Stimulated activated CD4-positive, alpha-beta T cell treated with anti-CD3 and anti-CD28 coated beads, TNF-alpha, amount 100 ng/mL, for 24 hours (primary cell): ENCODE results near the gene CPLX1.

Experiments
- DNase-seq, 3 experiments: peaks; one replicate each; pipeline ENCODE4 v3.0.0-alpha.2; 2020; ENCODE audit warnings: low read depth in 3 of 3

The CPLX1 gene

DNA sequence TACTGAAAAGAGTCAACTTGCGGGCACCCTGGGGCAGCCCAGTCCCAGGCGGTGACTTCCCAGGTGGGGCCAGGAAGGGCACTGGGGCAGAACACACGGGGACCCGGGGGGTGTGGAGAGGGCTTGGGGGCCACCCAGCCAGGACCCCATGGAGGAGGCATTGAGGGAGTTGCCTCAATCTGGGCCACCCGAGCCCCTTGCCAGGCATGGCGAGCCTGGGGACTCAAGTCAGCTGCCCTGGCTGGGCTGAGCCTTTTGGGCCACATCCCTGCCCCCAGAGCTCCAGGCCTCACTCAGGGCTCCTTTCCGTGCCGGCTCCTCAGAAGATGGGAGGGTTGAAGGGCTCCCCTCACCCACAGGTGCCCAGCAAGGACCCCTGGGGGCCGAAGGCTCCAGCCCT is 6.6 kb upstream of the CPLX1 start:
- DNase-seq, result no peak

- no peak for DNase-seq
These were observed 6.2 kb upstream of the CPLX1 start for GRCh38 chr4:832108-832507.

DNA sequence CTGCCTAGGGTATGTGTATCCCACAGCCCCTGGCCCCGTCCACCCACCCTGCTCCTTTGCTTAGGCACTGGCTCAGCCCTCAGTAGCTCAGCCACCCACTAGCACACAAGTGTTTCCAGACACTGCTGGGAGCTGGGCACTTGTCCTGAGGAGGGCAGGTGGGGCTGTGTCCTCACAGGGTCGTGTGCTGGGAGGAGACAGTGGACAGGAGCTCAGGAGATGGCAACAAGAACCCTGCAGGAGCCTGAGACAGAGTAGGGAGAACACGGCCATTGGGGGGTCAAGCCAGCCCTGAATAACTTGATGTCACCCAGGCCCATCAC is 5.5 kb upstream of the CPLX1 start:
- DNase-seq, result no peak

DNA sequence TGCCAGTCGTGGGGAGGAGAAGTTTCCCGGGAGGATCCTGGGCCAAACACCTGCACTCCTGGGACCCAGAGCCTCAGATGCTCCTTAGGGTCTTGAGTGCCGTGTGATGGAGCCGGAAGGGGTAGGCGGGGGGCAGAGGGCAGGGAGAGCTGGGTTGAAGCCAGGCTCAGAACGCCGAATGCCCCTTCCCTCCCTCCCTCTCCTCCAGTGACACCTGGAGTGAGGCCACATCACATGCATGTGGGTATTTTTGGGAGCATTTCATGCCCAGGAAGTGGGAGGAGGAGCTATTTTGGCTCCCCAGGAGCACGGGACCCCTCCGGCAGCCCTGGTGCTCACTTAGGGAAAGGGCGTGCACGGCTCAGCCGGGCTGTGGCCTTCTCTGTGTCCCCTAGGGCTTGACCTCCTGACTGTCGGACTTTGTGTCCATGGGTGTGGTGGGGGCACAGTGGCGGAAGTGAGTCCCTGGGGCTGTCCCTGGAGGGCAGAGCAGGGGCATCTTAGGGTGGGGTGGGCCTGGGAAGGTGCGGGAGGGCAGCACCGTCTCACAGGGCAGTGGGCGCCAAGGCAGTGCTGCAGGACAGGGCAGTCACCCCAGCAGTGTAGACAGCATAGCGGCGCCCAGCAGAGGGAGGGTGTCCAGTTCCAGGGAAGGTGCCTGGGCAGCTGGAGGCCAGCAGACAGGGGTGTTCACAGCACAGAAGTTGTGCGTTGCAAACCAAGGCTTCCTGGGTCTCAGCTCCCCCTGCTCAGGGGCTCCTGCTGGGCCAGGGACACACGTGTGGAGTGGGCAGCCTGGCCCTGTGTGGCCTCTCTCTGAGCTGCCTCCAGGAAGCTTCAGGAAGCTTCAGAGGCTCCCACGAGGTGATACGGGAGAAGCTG is 4.9 kb upstream of the CPLX1 start:
- DNase-seq, result no peak

- DNase-seq, result no peak
These were observed 4.1 kb upstream of the CPLX1 start for GRCh38 chr4:829761-830600.

DNA sequence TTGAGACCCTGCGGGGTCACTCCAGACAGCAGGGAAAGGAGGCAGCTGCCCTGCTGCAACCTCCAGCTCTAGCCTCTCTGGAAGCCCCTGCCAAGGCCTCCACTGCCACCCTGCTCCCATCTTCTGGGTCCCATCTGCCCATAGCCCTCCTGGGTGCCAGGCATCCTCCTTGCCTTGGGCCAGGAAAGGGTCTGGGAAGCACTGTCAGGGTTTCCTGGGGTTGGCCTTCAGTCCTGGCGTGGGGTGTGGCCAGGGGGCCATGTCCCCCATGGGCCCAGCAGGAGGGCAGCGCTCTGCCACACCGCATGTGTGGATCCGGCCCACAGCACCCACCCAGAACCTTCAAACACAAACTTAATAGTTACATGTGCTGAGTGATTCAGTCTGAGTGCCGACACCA is 3.4 kb upstream of the CPLX1 start:
- no peak for DNase-seq

DNA sequence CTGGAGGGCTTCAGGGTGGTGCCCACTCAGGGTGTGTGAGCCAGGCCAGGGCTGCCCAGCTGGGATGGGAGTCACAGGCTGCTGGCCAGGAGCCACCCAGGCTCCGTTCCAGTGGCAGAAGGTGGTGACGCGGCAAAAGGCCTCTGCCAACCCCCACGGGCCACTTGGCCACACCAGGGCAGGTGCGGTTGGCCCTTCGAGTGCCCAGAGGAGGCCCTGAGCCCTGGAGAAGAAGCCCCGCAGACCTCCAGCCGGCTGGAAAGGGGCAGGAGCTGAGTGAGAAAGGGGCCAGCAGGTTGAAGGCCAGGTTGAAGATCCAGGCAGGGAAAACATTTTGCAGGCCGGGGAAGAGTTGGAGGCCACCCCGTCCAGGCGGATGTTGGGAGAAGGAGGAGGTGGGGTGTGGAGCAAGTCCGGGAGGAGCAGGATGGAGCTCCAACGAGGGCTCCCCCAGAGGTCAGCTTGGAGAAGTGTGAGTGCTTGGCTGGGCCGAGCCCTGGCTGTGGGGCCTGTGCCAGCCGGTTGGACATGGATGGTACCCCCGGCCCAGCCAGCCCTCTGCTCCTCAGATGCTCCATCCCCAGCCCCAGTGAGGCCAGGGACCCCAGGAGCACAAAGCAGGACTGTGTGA is 2.8 kb upstream of the CPLX1 start:
- no peak for DNase-seq

DNA sequence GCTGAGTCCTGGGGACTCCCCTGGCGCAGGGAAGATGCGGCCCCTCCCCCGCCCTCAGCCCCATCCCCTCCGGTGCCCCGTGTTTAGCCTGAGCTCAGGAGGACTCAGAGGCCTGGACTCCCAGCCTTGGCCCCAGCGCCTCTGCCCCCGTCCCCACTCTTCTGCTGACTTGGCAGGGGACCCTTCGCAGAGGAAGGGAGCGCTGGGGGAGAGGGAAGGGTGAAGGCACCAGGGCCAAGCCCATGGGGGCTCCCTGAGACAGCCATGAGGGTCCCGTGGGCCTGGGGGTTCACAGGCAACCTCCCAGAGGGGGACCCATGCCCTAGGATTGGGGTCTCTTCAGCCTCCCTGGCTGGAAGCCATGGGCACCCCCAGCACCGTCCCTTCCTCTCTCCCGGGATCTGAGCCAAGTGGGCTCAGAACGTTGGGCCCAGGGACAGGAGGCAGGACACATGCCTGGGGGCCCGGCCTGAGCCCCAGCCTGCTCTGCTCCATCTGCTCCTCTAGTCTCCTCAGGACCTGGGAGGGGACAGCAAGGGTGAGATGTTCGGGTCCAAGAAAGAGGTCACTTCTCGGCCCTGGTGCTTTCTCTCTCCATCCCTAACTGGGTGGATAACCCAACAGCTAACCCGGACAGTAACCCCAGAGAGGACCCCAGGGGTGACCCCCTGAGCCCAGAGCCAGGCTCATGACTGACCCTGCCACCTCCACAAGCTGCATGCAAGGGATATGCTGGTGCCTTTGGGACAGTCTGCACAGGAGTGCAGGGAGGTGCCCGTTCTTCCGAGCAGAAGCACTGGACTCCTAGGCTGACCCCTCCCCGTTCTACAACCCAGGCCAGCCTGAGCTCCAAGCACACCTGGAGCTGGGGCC is 1.5 kb upstream of the CPLX1 start:
- DNase-seq, result no peak

- DNase-seq, result no peak
These were observed 729 bp upstream of the CPLX1 start for GRCh38 chr4:826508-827208.

GRCh38 chr4:825063-825970 is 612 bp downstream of the CPLX1 start:
- no peak for DNase-seq

GRCh38 chr4:824461-825062 is 1.4 kb downstream of the CPLX1 start:
- no peak for DNase-seq

- DNase-seq, result no peak
These were observed 2.0 kb downstream of the CPLX1 start for GRCh38 chr4:823761-824460.

DNA sequence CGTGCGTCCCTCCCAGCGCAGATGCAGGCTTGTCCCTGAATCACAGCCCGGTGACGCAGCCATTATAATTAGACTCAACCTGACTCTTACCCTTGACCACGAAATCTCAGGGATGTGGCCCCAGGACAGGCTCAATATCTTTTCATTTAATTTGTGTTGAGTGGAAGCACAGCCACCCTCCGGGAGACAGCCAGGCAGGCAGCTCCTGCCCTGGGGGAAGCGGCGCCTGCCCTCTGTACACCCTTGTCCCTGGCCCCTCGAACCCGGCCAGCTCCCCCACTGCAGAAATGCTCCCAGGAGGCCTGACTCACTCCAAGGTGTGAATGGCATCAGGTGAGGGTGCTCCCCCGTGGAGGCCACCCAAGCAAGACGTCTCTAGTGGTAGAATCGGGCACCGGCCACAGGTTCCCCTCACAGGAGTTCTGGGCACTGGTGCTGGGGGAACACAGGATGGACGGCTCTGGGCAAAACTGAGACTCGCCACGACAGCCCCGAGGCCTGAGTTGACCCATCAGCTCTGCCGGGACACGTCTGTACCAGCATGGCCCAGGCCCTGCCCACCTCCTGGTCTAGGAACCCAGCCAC is 2.7 kb downstream of the CPLX1 start:
- no peak for DNase-seq

DNA sequence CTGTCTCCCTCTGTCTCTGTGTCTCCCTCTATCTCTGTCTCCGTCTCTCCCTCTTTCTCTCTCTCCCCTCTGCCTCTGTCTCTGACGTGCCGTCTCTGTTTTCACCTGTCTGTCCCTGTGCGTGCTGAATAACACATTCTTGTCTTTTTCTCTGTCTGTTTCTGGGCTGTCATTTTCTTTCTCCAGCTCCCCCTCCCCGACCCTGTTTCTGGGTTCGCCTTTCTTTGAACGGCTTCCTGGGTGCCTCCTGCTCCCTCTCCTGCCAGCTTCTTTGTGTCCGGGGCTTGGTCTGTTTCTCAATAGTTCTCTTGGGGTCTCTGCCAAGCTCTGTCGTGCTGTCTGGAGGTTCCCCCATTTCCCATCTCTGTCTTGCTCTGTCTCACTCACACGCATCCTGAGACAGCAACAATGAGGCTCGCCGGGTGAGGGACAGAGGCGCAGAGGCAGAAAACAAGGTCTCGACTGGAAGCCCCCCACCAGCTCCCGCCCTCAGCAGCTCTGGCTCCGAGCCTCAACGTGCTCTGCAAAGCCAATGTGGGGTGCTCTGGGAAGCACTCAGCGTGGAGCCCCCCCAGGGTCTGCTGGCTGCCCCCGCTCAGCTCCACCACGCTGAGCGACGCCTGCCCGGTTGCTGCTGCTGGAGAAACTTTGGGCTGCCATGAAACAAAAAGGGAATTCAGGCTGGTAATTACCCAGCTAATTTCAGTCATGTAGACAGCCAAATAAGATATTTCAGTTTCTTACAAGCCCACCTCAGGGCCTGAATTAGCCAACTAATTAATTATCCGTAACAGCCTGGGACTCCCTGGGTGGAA is 3.4 kb downstream of the CPLX1 start:
- no peak for DNase-seq

DNA sequence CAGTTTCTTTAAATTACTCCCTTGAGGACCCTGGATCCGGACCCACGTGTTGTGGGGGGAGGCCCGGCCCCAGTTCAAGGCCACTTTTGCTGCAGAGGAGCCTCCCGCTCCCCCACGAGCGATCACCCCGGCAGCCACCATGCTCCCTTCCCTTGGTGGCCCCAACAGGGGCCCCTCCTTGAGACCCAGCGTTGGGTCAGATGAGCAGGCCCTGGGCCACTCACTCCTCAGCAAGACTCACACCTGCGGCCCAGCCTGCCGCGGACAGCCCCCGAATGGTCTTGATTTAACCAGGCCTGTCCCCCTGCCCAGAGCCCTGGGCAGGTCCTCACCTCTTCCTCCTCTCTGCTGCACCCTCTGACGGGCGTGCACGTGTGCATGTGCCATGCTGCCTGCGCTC is 4.3 kb downstream of the CPLX1 start:
- DNase-seq, result no peak

DNA sequence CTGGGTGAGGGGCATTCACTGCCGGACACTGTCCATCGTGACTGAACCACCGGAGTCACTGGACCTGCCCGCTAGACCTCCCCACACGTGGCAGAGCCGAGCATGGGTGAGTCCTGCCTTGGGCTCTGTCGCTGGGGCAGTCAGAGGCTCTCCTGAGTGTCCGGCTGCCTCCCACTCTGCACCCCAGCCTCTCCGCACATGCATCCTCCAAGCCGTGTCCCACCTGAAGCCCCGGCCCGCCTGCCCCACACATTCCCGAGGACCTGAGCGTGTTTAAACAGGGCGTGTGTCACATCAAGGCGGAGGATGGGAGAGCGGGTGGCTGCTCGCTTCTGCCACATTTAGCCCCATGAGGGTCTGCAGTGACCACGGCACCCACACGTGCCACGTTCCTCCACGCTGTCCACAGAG is 4.7 kb downstream of the CPLX1 start:
- no peak for DNase-seq
